HL-60 (cell line): ENCODE results near the gene GDA.
A peak's percentile ranks its signal among the peaks of the same experiment; 100 is the strongest.

Experiments
- DNase-seq, 2 experiments: peaks; one replicate each; pipeline ENCODE4 v3.0.0-alpha.2; 2010 to 2020; ENCODE audit warnings: low read depth in 1 of 2, low spot score in 1 of 2
- H3K27ac ChIP-seq: fragments of 250-450 bp; sonication (Bioruptor Pico); replicated peaks from 2 replicates; pipeline ENCODE4 v1.5.1; 2020; ENCODE audit warnings: mild to moderate bottlenecking, moderate library complexity
- H3K27me3 ChIP-seq: fragments of 250-450 bp; sonication (Bioruptor Pico); 2 replicates; pipeline ENCODE4 v1.5.1; 2021; ENCODE audit warnings: mild to moderate bottlenecking, moderate library complexity; ENCODE audit not compliant: insufficient read depth, poor library complexity, severe bottlenecking
- H3K4me3 ChIP-seq: replicated peaks from 2 replicates; pipeline ENCODE4 v1.5.1; 2011; ENCODE audit warnings: mild to moderate bottlenecking, control low read depth, low read length; ENCODE audit not compliant: insufficient read depth
- GABPA ChIP-seq: IDR thresholded peaks from 2 replicates; pipeline ENCODE4 v1.6.1; 2012; ENCODE audit warnings: low read depth
- POLR2AphosphoS5 ChIP-seq: IDR thresholded peaks from 2 replicates; pipeline ENCODE4 v1.6.1; 2012; ENCODE audit warnings: low read depth
- SPI1 ChIP-seq: IDR thresholded peaks from 2 replicates; pipeline ENCODE4 v1.6.1; 2012; ENCODE audit warnings: low read depth, mild to moderate bottlenecking, borderline replicate concordance
- TF ChIP-seq, protein P1 (sequence below): IDR thresholded peaks from 2 replicates; pipeline ENCODE4 v1.6.1; 2012; ENCODE audit warnings: low read depth; ENCODE audit not compliant: insufficient replicate concordance
- TF ChIP-seq, protein P2 (sequence below): IDR thresholded peaks from one replicate; pipeline ENCODE4 v1.5.1; 2011; ENCODE audit warnings: low read length, control low read depth, inconsistent platforms; ENCODE audit not compliant: insufficient read depth

Gene GDA

DNA sequence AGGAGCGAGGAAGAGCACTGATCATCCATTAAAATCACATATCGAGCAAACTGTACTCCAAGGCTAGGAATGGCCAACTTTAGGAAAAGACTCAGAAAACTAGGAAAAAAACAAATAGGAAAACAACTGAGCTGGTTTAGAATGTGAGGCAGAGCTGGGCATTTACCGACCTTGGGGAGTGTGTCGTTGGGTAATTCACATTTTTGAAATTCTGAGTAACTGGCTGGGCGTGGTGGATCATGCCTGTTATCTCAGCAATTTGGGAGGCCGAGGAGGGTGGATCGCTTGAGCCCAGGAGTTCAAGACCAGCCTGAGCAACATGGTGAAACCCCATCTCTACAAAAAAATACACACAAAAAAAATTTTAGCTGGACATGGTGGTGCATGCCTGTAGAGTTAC, 145.7 kb downstream of the GDA start:
- TF ChIP-seq SPI1: no peak
- TF ChIP-seq, protein P1, sequence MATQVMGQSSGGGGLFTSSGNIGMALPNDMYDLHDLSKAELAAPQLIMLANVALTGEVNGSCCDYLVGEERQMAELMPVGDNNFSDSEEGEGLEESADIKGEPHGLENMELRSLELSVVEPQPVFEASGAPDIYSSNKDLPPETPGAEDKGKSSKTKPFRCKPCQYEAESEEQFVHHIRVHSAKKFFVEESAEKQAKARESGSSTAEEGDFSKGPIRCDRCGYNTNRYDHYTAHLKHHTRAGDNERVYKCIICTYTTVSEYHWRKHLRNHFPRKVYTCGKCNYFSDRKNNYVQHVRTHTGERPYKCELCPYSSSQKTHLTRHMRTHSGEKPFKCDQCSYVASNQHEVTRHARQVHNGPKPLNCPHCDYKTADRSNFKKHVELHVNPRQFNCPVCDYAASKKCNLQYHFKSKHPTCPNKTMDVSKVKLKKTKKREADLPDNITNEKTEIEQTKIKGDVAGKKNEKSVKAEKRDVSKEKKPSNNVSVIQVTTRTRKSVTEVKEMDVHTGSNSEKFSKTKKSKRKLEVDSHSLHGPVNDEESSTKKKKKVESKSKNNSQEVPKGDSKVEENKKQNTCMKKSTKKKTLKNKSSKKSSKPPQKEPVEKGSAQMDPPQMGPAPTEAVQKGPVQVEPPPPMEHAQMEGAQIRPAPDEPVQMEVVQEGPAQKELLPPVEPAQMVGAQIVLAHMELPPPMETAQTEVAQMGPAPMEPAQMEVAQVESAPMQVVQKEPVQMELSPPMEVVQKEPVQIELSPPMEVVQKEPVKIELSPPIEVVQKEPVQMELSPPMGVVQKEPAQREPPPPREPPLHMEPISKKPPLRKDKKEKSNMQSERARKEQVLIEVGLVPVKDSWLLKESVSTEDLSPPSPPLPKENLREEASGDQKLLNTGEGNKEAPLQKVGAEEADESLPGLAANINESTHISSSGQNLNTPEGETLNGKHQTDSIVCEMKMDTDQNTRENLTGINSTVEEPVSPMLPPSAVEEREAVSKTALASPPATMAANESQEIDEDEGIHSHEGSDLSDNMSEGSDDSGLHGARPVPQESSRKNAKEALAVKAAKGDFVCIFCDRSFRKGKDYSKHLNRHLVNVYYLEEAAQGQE: no peak
- Histone ChIP-seq H3K27me3 (no peaks in the 10 kb centered on the region), H3K4me3 (no peak overlapping the region), H3K27ac (peak overlapping the region; percentile 55)
- DNase-seq: peak; percentile 43 to 61

DNA sequence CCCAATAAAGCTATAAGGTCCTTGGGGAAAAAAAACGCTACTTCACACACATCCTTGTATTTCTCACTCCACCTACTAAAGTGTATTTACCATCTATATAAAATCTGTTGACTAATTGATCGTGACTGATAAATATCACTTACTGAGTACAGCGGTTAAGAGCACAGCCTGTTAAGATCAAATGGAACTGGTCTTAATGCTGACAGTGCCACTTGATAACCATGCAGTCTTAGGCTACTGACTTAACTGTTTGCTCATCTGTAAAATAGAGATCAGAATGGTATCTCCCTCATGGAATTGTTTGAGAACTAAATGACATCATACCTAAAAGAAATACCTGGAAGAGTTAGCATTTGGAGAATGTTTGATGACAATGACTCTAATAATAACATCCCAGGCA, 148.3 kb downstream of the GDA start:
- Histone ChIP-seq H3K4me3 (no peak overlapping the region), H3K27me3 (no peaks in the 10 kb centered on the region), H3K27ac (no peak overlapping the region)
- DNase-seq: no peak
- TF ChIP-seq SPI1: no peak

DNA sequence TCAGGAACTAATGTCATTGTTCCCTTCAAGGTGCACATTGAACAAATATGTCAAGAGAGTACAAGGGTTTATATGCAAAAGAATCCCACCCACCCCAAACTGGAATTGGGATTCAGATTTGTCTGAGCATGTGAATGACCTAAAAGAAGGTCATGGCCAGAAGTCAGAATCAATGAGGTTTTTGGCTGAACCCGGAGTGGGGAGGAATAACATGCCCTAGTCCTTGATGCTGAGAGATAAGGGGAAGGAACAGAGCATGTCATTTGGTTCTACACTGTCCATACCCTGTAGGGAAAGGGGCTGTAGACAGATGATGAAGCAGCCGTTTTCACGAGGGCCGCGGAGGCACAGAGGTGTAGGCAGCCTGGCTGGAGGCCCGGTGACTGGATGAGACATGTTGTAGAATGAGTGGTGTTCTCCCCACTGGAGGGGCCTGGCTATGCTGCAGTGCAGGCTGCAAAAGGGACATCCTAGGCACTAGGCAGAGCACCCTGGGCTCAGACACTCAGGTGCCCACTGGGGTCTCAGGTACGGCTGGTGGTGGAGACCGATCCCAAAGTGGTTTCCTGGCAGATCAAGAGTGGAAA, 149.9 kb downstream of the GDA start:
- no peak overlapping the region for H3K27ac ChIP-seq
- no peak overlapping the region for H3K4me3 ChIP-seq
- H3K27me3 ChIP-seq: no peaks in the 10 kb centered on the region
- DNase-seq: no peak
- TF ChIP-seq POLR2AphosphoS5 (no peak), SPI1 (no peak), GABPA (no peak)
- TF ChIP-seq, protein P1: no peak
- TF ChIP-seq, protein P2, sequence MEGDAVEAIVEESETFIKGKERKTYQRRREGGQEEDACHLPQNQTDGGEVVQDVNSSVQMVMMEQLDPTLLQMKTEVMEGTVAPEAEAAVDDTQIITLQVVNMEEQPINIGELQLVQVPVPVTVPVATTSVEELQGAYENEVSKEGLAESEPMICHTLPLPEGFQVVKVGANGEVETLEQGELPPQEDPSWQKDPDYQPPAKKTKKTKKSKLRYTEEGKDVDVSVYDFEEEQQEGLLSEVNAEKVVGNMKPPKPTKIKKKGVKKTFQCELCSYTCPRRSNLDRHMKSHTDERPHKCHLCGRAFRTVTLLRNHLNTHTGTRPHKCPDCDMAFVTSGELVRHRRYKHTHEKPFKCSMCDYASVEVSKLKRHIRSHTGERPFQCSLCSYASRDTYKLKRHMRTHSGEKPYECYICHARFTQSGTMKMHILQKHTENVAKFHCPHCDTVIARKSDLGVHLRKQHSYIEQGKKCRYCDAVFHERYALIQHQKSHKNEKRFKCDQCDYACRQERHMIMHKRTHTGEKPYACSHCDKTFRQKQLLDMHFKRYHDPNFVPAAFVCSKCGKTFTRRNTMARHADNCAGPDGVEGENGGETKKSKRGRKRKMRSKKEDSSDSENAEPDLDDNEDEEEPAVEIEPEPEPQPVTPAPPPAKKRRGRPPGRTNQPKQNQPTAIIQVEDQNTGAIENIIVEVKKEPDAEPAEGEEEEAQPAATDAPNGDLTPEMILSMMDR: no peak

DNA sequence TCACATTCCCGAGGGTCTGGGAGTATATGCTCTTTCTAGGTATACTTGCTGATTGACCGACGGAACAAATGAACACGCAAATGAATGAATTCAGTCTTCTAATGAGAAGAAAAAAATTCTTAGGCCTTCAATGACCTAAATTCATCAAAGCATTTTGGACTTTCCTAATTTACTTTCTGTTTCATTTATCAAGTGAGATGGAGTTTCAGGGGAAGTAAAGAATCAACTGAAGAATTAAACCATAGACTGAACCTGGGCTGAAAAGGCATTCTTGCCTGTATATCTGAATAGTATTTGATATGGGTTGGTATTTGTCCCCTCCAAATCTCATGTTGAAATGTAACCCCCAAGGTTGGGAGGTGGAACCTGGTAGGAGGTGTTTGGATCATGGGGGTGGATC, 151.6 kb downstream of the GDA start:
- Histone ChIP-seq H3K4me3 (no peak overlapping the region), H3K27ac (no peak overlapping the region), H3K27me3 (no peaks in the 10 kb centered on the region)
- no peak for DNase-seq
- TF ChIP-seq SPI1 (no peak), GABPA (no peak), POLR2AphosphoS5 (no peak)
- TF ChIP-seq, protein P1: no peak
- TF ChIP-seq, protein P2: no peak
